ENCODE data around the gene ARPC5L.

The ARPC5L gene

DNA sequence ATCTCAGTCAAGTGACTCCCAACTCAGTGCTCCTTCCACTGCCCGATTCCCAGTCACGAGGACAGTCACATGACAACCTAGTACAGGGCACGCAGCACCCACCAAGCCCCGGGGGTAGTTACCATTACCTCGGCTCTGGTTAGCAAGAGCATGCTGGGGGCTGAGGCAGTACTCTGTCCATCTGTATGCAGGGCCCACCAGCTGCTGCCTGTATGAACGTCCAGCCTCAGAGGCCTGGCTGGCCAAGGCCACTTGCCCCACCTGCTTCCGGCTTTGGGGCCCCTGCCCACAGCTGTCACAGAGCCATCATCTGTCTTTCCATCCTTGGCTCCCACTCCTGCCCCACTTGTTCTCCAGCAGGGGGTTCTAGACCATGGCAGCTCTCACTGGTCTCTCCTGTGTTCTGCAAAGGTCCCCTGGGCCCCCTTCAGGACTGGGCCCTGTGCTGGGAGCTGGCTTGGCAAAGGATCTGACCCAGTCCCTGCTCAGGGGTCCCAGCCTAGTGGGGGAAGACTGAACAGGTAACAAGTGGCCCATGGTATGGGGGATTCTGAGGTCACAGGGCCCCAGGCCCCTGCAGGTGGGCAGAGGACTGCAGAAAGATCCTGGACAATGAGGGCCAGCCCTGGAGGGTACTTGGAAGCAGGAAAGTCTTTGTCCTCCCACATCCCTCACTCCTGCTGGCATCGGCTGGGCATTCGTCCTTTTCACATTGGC is 3.4 kb upstream of the ARPC5L start:
- ChIA-PET CTCF (interaction anchor here (0.6 to 42.1 kb wide), 5 partner anchors 9 to 515 kb away, joined by 3 to 2098 read pairs (median 4); partner anchors contain the start of genes NR6A1 and OLFML2A), POLR2A (no interaction called here)
- H3K4me3 ChIP-seq (ENCODE audit: low read depth, low read length), result no peak overlapping the region
- no peak for DNase-seq (ENCODE audit: low read depth, low spot score)
- TF ChIP-seq, protein P1, sequence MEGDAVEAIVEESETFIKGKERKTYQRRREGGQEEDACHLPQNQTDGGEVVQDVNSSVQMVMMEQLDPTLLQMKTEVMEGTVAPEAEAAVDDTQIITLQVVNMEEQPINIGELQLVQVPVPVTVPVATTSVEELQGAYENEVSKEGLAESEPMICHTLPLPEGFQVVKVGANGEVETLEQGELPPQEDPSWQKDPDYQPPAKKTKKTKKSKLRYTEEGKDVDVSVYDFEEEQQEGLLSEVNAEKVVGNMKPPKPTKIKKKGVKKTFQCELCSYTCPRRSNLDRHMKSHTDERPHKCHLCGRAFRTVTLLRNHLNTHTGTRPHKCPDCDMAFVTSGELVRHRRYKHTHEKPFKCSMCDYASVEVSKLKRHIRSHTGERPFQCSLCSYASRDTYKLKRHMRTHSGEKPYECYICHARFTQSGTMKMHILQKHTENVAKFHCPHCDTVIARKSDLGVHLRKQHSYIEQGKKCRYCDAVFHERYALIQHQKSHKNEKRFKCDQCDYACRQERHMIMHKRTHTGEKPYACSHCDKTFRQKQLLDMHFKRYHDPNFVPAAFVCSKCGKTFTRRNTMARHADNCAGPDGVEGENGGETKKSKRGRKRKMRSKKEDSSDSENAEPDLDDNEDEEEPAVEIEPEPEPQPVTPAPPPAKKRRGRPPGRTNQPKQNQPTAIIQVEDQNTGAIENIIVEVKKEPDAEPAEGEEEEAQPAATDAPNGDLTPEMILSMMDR (IDR thresholded peaks at IDR 0.05; ENCODE audit: insufficient read depth, low read length, missing control alignments), result no peak

DNA sequence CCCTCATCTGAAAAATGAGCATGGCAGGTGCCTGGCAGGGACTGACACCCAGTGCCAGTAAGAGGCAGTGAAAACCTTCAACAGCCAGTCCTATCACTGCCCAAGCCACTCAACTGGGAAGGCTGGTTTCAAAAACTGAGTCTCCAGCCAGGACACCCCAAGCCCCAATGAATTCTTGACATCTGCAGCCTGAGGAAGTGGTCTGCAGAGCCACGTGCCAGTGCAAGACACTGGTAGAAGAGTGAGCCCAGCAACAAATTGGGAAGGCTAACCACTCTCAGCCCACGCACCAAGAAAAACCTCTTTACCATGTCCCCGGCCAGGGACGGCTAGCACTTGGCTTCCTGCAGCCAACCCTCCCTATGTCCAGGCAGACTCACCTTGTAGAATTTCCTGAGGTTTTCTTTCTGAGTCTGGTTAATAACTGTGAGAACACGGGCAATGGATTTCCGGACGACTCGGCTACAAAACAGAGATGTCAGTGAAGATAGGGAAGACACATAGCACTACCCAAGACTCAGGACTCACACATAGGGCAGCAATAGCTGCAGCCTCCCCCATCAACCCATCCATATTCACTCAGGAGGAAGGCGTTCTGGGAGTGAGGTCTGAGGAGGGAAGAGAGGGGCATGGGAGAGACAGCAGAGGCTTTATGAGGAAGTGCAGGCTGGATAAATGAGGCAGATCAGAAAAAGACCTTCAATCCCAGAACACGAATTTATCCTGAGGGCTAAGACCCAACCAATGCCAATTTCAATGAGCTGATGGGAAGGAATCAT is 1.9 kb upstream of the ARPC5L start:
- ChIA-PET POLR2A (interaction anchor here (1.1 to 1.8 kb wide), 3 partner anchors 10 to 89 kb away, joined by 4 to 7 read pairs (median 5); partner anchors contain the start of gene NR6A1), CTCF (interaction anchor here (0.6 to 42.1 kb wide), 12 partner anchors 8 to 513 kb away, joined by 3 to 2098 read pairs (median 4); partner anchors contain the start of genes NR6A1, OLFML2A and WDR38)
- TF ChIP-seq, protein P1 (IDR thresholded peaks at IDR 0.05; ENCODE audit: insufficient read depth, low read length, missing control alignments), result no peak
- DNase-seq (ENCODE audit: low read depth, low spot score), result no peak
- H3K4me3 ChIP-seq (ENCODE audit: low read depth, low read length), result peak overlapping the region; percentile 80

DNA sequence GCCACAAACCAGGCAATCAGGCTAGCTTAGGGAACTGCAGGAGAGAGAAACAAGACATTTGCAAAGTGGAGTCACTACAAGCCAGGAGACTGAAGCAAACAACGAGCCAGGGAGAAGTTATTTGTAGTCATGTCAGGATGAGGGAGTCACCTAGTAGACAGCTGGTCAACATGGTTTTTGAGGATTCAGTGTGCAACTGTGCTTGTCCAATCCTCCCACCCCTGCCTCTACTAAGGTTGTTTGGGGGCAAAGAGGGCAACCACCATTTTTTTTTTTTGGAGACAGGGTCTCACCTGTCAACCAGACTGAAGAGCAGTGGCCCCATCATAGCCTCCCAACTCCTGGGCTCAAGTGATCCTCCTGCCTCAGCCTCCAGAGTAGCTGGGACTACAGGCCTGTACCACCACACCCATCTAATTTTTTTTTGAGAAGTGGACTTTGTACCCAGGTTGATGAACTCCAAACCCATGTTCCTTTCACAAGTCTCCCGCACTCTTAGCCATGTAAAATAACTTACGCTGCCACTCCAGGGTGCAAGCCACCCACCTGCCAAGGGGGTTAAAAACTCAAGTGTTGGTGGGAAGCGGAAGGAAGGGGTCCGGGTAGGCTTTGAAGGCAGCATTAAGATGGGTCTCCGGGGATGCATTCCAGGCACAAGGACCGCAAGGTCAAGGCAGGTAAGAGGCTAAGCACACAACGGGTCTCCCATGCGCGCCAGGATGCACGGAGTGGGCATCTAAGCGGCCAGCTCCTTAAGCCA is 1.2 kb upstream of the ARPC5L start:
- ChIA-PET CTCF (interaction anchor here (0.6 to 42.1 kb wide), 14 partner anchors 8 to 514 kb away, joined by 3 to 2098 read pairs (median 4); partner anchors contain the start of genes NR6A1, OLFML2A and WDR38), POLR2A (interaction anchor here (0.6 to 1.8 kb wide), 11 partner anchors 9 to 371 kb away, joined by 3 to 7 read pairs (median 4); partner anchors contain the start of gene NR6A1)
- peak overlapping the region; percentile 80 for H3K4me3 ChIP-seq (ENCODE audit: low read depth, low read length)
- no peak for DNase-seq (ENCODE audit: low read depth, low spot score)
- TF ChIP-seq, protein P1 (IDR thresholded peaks at IDR 0.05; ENCODE audit: insufficient read depth, low read length, missing control alignments), result no peak

DNA sequence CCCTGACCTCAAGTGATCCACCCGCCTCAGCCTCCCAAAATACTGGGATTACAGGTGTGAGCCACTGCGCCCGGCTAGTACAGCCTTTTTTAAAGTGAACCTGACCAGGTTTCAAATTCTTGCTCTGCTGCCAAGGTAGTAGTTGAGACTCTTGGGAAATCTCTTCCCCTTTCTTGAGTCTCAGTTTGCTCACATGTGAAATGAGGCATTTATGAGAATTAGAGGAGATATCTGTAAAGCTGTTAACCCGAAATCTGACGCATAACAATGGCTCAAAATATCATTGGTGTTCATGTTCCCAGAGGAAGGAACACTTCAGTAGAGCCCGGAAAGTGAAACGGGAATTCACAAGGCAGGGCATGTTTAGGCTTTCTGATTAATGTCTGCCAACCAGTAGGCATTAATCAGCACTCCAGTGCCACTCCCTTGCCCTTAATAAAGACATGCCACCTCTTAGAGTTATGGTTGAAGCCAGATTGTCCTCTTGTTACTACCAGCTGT is 1.5 kb downstream of the ARPC5L start:
- no peak overlapping the region for H3K4me3 ChIP-seq (ENCODE audit: low read depth, low read length)
- POLR2A ChIA-PET, result interaction anchor here (1.1 kb wide), 1 partner anchor 13 kb away, joined by 4 read pairs; no protein-coding TSS in a partner anchor

More for the DNA sequence above, 1.5 kb downstream of the ARPC5L start:
- TF ChIP-seq, protein P1 (IDR thresholded peaks at IDR 0.05; ENCODE audit: insufficient read depth, low read length, missing control alignments), result no peak
- CTCF ChIA-PET, result interaction anchor here (1.7 to 42.1 kb wide), 3 partner anchors 11 to 87 kb away, joined by 3 to 2098 read pairs (median 38); partner anchors contain the start of genes NR6A1, OLFML2A and WDR38
- no peak for DNase-seq (ENCODE audit: low read depth, low spot score)
